ENCODE results near the gene LRP10.
A peak's percentile ranks its signal among the peaks of the same experiment; 100 is the strongest.
"Not testable (repeated sequence)": the region's sequence is repeated elsewhere in the genome, so short reads cannot be mapped to it uniquely, and the experiment has no call there.

LRP10 gene

DNA sequence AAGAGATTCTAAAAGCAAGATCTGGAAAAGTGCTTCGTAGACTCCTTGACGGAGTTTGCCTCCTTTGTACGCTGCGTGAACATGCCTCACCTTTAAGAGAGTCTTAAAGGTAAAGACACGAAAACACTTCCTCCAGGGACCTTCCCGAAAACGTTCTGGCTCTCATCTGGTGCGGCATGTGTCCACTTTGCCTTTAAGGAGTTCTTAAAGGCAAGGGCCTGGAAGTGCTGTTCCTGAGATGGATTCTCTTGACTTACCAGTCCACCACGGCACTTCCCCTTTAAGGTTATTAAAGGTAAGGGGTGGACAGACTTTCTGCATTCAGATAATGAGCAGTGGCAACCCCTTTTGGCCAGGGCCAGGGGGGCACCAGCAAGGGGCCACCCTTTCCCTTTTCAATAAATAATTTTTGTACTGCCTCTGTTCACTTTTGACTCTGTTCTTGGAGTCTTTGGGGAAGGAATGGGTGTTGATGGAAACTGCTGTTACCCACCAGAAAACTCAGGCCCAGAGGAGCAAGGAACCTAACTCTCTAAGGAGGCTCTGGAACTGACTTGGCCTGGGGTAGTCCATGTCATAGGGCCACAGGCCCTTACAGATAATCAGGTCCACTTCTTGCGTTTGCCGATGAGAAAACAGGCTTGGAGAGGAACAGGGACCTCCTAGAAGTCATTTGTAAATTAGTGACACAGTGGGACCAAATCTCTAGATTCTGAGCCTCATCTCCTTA lies 15.9 kb downstream of the LRP10 start:
- DNase-seq (ENCODE audit: low spot score) = no peak

DNA sequence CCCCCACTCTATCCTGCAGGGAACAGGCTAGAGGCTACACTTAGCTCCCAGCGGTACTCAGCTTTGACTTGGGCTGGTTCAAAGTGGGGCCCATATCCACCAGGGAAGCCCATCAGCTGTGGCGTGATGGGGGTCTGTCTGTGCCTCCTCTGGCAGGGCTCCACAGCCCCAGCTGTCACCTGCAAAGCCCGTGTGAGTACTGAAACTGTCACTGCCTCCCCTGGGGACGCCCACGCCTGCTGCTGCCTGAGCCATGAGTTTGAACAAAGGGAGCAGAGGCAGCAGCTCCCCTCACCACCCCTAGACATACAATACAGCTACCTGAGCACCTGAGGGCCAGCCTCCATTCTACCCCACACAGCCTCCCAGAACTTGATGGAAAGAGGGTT lies 16.4 kb downstream of the LRP10 start:
- DNase-seq (ENCODE audit: low spot score) = no peak

DNA sequence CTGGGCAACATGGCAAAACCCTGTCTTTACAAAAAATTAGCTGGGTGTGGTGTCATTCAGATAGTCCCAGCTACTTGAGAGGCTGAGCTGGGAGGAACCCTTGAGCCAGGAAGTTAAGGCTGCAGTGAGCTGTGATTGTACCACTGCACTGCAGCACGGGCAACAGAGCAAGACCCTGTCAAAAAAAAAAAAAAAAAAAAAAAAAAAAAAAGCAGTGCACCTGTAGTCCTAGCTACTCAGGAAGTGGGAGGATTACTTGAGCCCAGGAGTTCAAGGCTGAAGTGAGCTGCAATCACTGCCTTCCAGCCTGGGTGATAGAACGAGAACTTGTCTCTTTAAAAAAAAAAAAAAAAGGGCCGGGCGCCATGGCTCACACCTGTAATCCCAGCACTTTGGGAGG lies 17.1 kb downstream of the LRP10 start:
- no peak for DNase-seq (ENCODE audit: low spot score)

DNA sequence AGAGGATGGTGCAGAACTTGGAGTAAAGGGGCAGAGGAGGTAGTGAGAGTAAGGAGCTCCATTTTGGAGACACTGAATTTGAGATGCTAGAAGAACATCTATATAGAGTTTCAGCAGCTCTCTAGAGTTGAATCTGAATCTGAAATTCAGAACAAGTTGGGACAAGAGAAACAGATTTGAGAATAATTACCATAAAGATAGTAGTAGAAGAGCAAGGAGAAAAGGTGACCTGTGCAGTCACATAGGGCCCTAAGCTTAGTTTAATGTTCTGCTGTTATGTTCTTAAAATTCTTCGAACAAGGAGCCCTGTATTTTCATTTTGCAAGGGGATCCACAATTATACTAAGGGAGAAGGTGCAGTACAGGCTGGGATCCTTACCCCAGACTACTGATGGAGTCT lies 18.9 kb downstream of the LRP10 start:
- no peak for DNase-seq (ENCODE audit: low spot score)

DNA sequence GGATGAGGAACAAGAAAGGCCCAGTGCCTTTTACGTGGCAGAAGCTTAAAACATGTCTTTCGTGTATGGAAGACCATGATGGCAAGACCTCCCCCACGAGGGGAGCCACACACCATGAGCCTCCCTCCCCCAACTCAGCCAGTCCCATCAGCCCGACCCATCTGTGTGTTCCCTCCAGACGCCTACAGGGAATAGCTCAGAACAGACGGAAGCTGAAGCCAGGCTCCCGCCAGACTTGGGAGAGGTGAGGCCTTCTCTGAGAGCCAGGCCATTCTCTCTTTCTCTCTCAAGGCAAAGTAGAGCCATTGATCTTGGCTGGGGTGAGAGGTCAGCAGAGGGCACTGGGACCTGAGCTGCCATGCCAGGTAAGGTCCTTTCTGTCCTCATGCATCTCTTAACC lies 20.9 kb downstream of the LRP10 start:
- DNase-seq (ENCODE audit: low spot score) = no peak

DNA sequence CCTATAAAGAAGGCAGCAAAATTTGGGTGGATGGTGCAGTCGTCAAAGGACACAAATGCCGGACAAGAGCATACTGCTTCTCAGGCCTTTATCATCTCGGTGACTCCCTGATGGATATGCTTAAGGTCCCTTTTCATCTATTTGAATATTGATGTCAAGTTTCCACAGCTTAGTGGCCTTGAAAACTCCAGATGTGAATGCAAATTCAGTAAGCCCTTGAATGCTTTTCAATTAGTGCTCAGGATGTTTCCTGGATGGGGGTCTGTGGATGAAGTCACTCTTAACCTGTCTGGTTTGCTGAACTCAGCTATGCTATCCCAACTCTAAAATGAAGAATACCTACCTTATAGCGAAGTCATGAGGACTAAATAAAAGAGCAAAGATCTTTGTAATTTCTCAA lies 22.2 kb downstream of the LRP10 start:
- no peak for DNase-seq (ENCODE audit: low spot score)

DNA sequence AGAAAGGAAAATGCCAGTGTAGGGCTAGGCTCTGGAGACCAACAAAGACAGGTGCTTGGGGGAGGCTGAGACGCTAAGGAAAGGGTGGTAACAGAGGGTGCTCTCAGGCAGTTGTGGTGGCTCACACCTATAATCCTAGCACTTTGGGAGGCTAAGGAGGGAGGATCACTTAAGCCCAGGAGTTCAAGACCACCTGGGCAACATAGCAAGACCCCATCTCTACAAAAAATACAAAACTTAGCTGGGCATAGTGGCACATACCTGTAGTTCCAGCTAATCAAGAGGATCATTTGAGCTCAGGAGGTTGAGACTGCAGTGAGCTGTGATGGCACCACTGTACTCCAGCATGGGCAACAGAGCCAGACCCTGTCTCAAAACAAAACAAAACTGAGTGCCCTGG lies 23.9 kb downstream of the LRP10 start:
- DNase-seq (ENCODE audit: low spot score) = no peak

DNA sequence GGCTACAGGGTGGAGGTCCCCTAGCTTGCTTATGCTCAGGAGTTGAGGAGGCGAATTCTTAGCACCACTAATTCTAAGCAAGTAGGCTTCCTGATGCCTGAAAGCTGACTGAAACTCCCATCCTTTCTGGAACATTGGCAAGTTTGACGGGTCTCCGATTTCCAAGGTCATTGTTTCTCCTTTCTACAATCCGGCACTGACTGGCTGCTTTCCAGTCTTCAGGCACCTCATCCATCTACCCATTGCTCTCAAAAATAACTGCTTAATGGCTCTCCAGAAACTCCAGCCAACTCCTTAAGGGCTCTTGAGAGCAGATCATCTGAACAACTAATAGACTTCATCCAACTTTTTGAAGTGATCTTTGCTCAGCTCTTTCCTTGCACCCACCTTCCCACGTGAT lies 24.8 kb downstream of the LRP10 start:
- DNase-seq (ENCODE audit: low spot score) = no peak

DNA sequence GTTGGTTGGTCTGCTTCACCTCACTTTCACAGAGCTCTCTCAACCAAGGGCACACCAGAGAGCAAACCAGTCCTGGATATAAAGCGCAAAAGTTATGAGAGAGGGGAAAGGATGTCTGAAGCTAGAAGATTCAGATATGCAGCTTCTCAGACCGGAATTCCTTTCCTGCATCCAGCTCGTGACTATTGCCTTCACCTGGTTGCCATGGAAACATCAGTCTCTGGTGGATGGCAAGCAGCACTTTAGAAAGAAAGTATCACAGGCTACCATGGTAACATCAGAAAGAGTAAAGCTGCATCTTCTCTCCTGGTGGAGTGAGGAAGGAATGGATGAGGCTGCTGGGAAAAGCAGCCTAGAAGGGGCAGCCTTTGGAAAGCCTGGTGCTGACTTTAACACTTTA lies 25.2 kb downstream of the LRP10 start:
- DNase-seq (ENCODE audit: low spot score) = no peak

DNA sequence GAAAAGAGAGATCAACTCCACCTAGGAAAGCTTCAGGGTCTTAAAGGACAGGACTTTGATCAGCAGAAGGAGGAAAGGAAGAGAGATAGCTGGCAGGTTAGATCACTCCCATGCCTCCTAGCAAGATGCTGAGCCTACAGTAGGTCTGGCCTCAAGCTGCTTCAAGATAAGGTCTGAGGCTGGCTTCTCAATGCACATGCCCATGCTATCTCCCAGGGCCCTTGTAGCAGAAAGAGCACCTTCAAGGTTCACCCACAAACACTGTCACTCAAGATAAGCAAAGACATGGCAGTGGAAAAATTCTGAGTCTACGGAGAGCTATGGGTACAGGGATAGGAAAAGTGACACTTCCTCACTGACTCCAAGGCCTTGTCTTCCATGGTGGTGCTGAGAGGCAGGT lies 25.8 kb downstream of the LRP10 start:
- no peak for DNase-seq (ENCODE audit: low spot score)

DNA sequence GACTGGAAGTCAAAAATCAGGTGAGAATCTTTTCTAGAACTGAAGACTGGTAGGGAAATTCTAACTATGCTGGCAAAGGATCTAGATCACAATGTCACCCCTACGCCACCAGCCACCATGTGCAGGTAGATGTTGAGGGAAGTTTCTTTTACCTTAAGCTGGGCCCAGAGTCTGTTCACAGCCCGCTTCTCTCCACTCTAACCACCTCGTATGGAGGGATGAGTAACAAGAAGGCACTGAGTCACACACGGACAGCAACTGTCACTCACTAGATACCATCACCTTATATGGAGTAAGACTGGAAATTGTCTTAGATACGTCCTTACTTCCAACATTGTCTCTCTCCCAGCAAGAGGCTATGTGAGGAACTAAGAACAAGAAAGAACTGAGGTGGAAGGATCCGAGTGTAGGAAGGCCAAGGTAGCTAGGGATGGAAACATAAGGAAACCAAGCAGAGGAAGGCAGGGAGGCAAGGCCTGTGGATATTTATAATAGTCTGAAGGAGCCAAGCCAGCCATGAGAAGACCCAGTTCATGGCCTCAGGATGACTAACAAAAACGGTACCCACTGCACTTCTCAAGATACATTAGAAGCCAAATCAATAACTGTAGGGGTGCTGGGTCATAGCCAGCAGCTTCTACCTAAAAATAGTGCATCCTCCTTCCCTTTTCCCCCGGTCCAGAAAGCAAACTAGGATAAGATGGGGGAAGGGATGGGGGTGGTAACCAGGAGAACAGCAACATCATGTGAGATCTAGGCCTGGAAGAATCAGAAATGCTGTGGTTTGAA lies 27.0 kb downstream of the LRP10 start:
- DNase-seq (ENCODE audit: low spot score) = no peak

DNA sequence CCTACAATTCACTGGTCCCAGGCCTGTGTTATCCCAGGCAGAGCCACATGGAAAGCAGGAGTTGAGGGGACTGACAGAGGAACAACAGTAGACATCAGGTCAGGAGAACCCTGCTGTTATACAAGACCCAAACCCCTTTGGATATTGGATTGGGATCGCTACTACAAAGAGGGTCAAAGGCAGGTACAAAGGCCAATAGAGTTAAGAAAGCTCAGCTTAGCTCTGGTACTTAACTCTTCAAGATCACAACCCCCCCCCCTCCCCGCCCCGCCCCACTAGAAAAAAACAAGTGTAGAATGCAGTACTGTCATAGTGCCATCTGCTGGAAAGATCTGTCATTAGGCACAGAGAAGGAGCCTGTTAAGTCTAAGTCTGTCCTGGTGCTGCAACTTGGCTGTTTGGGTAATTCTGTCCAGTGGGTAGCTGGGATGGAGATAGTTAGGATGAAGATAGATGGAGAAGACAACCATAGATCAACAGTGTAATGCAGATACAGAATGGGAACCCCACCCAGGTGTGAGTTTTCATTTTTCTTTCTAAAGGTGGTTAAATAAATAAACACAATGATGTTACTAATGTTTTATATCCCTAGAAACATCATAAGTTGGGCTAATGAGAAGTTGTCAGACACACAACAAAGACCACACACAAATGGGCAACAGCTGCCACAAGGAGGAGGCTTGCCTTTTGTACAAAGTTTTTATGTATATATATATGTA lies 28.7 kb downstream of the LRP10 start:
- DNase-seq (ENCODE audit: low spot score) = no peak

DNA sequence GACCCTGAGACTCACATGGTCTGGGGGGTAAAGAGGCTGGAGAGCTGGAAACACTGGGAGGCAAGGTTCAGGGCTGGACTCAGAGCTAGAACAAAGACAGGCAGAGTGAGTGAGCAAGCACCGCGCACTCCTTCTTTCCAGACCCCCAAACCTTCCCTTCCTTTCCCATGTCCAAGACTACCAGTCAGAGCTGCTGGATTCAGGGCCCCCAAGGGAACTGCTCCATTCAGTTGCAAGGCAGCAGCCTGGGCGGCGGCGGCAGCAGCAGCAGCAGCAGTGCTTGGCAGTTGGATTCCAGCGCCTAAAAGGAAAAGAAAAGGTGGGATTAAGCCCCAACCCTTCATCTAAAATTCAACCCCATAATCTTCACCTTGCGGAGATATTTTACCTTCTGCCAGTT lies 30.3 kb downstream of the LRP10 start:
- DNase-seq (ENCODE audit: low spot score) = no peak

DNA sequence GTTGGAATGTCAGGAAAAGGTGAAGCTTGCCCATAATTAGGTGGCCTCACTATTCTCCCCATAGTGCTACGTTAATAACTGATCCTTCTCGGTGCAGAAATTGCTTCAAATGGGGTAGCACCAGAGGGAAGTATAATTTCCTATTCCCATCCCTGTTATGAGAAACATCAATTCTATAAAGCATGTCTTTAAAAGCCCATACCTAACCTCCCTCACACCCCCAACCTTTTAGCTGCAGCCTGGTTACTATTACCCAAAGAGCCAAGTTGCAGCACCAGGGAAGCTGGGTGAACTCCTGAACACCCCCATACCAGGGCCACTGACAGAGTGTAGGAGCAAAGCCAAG lies 32.2 kb downstream of the LRP10 start:
- DNase-seq (ENCODE audit: low spot score) = no peak

DNA sequence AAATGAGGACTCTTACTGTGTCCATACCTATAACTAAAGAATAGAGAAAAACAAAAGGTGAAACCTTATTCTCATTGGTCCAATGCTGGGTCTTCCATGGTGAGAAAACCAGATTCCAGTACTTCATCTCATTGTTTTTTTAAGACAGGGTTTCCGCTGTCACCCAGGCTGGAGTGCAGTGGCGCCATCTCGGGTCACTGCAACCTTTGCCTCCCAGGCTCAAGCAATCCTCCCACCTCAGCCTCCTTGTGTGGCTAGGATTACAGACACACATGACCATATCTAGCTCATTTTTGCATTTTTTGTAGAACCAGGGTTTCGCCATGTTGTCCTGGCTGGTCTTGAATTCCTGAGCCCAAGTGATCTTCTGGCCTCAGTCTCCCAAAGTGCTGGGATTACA lies 34.1 kb downstream of the LRP10 start:
- DNase-seq (ENCODE audit: low spot score) = no peak

DNA sequence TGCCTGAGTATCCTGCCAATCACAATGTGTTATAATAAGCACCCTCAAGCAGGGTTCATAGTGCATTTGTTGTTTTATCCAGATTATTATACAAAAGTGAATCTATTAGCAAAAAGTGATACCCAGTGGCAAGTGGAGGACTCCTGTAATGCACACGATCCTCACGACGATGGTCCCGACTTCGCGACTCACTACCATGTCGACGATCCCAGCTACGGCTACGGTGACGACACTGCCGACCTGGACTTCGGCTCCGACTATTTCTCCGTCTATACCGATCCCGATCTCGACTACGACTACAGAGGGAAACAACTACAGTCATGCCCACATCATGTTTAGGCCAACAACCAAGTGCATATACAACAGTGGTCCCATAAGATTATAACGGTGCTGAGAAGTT lies 34.5 kb downstream of the LRP10 start:
- no peak for DNase-seq (ENCODE audit: low spot score)

DNA sequence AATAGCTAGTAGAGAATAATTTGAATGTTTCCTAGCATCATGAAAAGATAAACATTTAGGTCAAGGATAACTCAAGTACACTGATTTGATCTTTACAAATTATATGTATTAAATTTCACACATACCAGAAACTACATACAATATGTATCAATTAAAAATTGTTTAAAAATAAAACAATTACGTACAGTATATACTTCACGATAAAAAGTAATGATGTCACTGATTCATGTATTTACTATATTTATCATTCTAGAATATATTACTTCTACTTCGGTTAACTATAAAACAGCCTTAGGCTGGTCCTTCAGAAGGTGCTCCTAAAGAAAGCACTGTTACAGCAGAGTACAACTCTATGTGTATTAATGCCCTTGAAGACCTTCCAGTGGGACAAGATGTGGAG lies 35.9 kb downstream of the LRP10 start:
- no peak for DNase-seq (ENCODE audit: low spot score)

DNA sequence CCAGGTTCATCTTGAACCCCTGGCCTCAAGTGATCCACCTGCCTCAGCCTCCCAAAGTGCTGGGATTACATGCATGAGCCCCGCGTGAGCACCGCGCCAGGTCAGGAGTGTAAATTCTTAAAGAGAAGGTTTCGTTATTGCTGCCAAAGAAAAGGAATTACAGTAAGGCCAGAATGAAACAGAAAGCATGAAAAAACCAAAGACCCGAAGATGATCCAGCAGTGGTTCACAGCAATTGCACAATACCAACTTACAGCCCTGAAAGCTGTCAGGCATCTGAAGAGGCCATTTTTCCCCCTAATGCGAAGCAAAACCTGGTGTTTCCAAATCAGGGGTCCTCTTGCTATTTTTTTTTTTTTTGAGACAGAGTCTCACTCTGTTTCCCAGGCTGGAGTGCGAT lies 37.1 kb downstream of the LRP10 start:
- no peak for DNase-seq (ENCODE audit: low spot score)

DNA sequence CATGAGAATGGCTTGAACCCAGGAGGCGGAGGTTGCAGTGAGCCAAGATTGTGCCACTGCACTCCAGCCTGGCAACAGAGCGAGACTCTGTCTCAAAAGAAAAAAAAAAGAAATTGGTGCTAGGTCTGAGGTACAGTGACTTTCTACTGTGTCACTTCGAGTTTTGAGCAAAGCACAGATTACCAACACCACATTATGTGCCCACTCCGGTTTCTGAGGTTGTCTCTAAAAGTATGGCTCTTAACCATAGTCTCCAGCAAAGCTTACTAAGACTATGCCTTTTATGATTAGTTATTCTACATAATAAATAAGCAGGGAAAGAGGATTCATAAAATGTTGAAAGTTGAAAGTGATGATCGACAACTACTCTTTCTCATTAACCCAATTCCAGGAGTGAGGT lies 39.4 kb downstream of the LRP10 start:
- DNase-seq (ENCODE audit: low spot score) = no peak

DNA sequence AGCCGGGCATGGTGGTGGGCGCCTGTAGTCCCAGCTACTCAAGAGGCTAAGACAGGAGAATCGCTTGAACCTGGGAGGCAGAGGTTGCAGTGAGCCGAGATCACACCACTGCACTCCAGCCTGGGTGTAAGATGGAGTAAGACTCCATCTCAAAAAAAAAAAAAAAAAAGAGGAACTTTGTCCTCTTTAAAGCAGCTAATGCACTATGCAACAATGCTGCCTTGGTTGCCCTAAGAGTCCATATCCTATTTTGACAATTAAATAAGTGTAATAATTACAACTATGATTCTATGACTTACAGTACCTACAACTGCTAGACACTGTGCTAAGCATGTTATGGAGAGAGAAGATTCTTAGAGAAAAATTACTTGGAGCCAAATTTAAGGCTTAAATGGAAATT lies 43.3 kb downstream of the LRP10 start:
- not testable (repeated sequence) for DNase-seq (ENCODE audit: low spot score)

DNA sequence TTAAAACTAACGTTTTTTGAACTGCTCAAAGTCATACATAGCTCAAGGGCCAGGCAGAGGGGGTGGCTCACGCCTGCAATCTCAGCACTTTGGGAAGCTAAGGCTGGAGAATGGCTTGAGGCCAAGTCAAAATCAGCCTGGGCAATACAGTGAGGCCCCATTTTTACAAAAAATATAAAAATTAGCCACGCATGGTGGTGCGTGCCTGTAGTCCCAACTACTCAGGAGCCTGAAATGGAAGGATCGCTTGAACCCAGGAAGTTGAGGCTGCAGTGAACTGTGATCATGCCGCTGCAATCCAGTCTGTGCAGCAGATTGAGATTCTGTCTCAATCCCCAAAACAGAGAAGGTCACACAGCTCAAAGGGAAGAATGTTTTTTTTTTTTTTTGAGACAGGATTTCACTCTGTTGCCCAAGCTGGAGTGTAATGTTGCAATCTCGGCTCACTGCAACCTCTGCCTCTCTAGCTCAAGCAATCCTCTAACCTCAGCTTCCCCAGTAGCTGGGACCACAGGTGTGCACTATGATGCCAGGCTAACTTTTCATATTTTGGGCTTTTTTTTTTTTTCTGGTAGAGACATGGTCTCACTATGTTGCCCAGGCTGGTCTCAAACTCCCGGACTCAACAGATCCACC lies 44.5 kb downstream of the LRP10 start:
- no peak for DNase-seq (ENCODE audit: low spot score)

DNA sequence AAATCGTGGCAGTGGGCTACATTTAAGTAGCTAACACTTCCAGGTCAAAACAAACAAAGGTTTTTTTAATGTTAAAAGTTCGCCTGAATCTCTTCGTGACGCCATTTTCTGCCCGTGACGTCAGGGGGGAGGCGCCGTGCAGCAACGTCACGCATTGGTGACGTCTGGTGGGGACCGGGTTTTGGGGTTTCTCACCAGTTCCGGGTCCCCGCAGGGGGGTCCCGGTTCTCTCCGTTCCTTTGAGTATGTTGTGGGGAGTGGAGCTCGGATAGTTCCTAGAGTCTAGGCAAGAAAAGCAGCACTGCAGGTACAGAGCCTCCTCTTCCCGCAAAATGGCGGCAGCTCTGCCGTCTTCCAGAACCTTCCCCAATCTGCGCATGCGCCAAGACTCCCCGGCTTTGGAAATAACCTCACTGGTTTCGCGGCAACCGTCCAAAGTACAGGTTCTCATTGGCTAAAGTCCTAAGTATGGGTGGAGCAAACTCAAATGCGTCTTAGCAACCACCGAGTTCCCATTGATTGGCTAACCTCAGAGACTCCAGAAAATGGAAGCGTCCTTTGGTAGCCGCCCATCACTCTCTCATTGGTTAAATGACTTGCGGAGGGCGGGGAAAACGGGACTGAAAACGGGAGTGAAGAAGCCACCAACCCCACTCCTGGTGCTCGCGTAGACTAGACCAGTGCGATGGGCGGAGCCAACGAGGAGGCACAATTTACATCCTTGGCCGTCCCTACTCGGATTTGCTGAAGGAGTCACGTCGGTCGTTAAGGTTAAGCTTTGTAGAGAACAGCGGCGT lies 47.5 kb downstream of the LRP10 start, which contains the start of gene RBM23:
RBM23 (minus strand) TSS at position 346 of the 797 bp plus-strand sequence.
- DNase-seq (ENCODE audit: low spot score) = peak; percentile 35

Data from HuH-7.5 (cell line).